ENCODE measurements around the gene TECTB. TPM values are rescaled to one million over a fixed set of nuclear protein-coding genes. Genes with fewer than 3 reads are reported as not detected.

TECTB gene
- total RNA-seq, 1 experiment from 2014 or later = not detected

- no peak for TF ChIP-seq ZNF532 (CRISPR knock-in tag; IDR thresholded peaks at IDR 0.05; ENCODE audit: borderline replicate concordance)
These were observed 6.3 kb downstream of the TECTB start (continued) for GRCh38 chr10:112289373-112290053.

- CTCF ChIA-PET = no interaction called here
- no peak for ATAC-seq
- Mint-ChIP-seq H3K27ac (no peak overlapping the region), H3K36me3 (no peaks in the 10 kb centered on the region), H3K4me3 (no peak overlapping the region), H3K4me1 (peaks cover 5% of the 10 kb centered on the region; the same call in 1 of the 2 replicates), H3K9me3 (no peaks in the 10 kb centered on the region), H3K27me3 (ENCODE audit: low read depth) (peaks cover 44% of the 10 kb centered on the region)
- POLR2A ChIA-PET = no interaction called here
- TF ChIP-seq ELF4 (CRISPR knock-in tag; IDR thresholded peaks at IDR 0.05; ENCODE audit: low read depth) (no peak), NFATC4 (CRISPR knock-in tag; IDR thresholded peaks at IDR 0.05) (no peak), TEAD4 (CRISPR knock-in tag; IDR thresholded peaks at IDR 0.05) (no peak), EMX1 (CRISPR knock-in tag; IDR thresholded peaks at IDR 0.05) (no peak), ZNF219 (CRISPR knock-in tag; IDR thresholded peaks at IDR 0.05; ENCODE audit: borderline replicate concordance) (no peak), ZNF512 (CRISPR knock-in tag; IDR thresholded peaks at IDR 0.05; ENCODE audit: borderline replicate concordance) (no peak)
- TF ChIP-seq, protein P1, sequence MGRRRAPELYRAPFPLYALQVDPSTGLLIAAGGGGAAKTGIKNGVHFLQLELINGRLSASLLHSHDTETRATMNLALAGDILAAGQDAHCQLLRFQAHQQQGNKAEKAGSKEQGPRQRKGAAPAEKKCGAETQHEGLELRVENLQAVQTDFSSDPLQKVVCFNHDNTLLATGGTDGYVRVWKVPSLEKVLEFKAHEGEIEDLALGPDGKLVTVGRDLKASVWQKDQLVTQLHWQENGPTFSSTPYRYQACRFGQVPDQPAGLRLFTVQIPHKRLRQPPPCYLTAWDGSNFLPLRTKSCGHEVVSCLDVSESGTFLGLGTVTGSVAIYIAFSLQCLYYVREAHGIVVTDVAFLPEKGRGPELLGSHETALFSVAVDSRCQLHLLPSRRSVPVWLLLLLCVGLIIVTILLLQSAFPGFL (CRISPR knock-in tag; IDR thresholded peaks at IDR 0.05; ENCODE audit: borderline replicate concordance) = no peak
- no peak for DNase-seq (ENCODE audit: low spot score)
These were observed 6.8 kb downstream of the TECTB start for GRCh38 chr10:112290054-112290373.

DNA sequence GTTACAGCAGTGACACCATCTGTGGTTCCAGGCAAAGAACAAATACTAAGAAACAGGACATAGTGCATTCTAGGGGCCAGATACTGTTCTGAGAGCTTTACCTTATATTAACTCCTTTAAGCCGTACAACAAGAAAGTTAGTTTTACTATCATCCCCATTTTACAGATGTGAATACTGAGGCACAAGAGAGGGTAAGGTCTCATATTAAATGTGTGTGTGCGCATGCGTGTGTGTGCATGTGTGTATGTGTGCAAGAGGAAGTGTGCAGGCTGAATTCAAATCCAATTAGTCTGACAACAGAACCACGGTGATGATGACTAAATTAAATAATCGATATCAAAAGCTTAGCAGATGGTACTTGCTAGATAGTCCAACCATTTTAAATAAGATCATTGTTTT lies 11.0 kb downstream of the TECTB start:
- H3K9me3 Mint-ChIP-seq = no peaks in the 10 kb centered on the region
- H3K4me3 Mint-ChIP-seq = no peak overlapping the region
- ATAC-seq (no peak), DNase-seq (ENCODE audit: low spot score) (no peak)
- ChIA-PET POLR2A (interaction anchor here (0.6 kb wide), 1 partner anchor 69 kb away, joined by 4 read pairs; no protein-coding TSS in a partner anchor), CTCF (interaction anchor here (1.1 to 1.9 kb wide), 3 partner anchors 13 to 178 kb away, joined by 3 to 6 read pairs (median 4); no protein-coding TSS in a partner anchor)
- no peak overlapping the region for H3K27ac Mint-ChIP-seq
- H3K27me3 Mint-ChIP-seq (ENCODE audit: low read depth) = peaks cover 13% of the 10 kb centered on the region
- no peaks in the 10 kb centered on the region for H3K4me1 Mint-ChIP-seq
- H3K36me3 Mint-ChIP-seq = no peaks in the 10 kb centered on the region
- TF ChIP-seq JAZF1 (CRISPR knock-in tag; IDR thresholded peaks at IDR 0.05) = no peak
- no peak for TF ChIP-seq TEAD4 (CRISPR knock-in tag; IDR thresholded peaks at IDR 0.05)
- no peak for TF ChIP-seq ZNF121 (CRISPR knock-in tag; IDR thresholded peaks at IDR 0.05)
- TF ChIP-seq FOXP1 (CRISPR knock-in tag; IDR thresholded peaks at IDR 0.05; ENCODE audit: borderline replicate concordance) = no peak
- no peak for TF ChIP-seq PRRX2 (CRISPR knock-in tag; IDR thresholded peaks at IDR 0.05)
- no peak for TF ChIP-seq CDX4 (CRISPR knock-in tag; IDR thresholded peaks at IDR 0.05; ENCODE audit: borderline replicate concordance)
- no peak for TF ChIP-seq ZNF138 (CRISPR knock-in tag; conservative IDR thresholded peaks at IDR 0.05)
- no peak for TF ChIP-seq ARID4B (CRISPR knock-in tag; IDR thresholded peaks at IDR 0.05; ENCODE audit: borderline replicate concordance)
- TF ChIP-seq ZNF416 (CRISPR knock-in tag; IDR thresholded peaks at IDR 0.05) = no peak
- no peak for TF ChIP-seq RELA (CRISPR knock-in tag; IDR thresholded peaks at IDR 0.05; ENCODE audit: borderline replicate concordance)
- TF ChIP-seq ZNF232 (CRISPR knock-in tag; IDR thresholded peaks at IDR 0.05) = no peak
- TF ChIP-seq TCF7 (CRISPR knock-in tag; IDR thresholded peaks at IDR 0.05; ENCODE audit: low read depth) = no peak
